GM18861 (cell line): Measurements from ENCODE around the gene LAGE3.
A peak's percentile ranks its signal among the peaks of the same experiment; 100 is the strongest.
"Not testable (repeated sequence)": the region's sequence is repeated elsewhere in the genome, so short reads cannot be mapped to it uniquely, and the experiment has no call there.

ENCODE experiments used
- ATAC-seq: cut with Tn5 transposase; IDR thresholded peaks from one replicate; pipeline ENCODE4 v1.9.1; 2021; ENCODE audit not compliant: unreplicated experiment

The LAGE3 gene

DNA sequence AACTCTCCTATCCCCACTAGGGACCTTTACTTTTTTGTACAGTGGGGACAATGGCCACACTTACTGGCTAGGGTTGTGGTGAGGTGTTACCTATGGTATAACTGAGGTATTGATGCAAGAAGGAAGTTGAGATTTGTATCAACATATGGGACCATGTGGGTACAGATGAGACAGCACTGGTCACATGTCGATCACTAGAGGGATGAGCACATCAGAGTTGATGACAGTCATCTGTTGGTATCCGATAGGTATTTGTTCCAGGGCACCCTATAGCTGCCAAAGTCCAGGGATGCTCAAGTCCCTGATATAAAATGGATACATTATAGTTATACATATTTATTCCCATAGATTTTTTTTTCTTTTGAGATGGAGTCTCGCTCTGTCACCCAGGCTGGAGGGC, 23.9 kb upstream of the LAGE3 start:
- no peak for ATAC-seq

- no peak for ATAC-seq
Observed at GRCh38 chrX:154502098-154502497, 23.0 kb upstream of the LAGE3 start.

DNA sequence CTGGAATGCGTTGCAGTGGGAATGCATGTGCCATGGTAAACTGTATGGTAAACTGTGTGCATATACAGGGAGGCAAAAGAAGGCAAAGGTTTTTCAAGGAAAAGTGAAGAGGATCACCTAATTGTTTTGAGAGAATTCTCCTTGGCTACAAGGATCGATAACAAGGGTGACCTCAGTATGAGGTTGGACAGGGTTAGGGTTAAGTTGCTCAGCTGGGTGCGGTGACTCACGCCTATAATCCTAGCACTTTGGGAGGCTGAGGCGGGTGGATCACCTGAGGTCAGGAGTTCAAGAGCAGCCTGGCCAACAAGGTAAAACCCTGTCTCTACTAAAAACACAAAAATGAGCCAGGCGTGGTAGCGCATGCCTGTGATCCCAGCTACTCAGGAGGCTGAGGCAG, 22.3 kb upstream of the LAGE3 start:
- not testable (repeated sequence) for ATAC-seq

DNA sequence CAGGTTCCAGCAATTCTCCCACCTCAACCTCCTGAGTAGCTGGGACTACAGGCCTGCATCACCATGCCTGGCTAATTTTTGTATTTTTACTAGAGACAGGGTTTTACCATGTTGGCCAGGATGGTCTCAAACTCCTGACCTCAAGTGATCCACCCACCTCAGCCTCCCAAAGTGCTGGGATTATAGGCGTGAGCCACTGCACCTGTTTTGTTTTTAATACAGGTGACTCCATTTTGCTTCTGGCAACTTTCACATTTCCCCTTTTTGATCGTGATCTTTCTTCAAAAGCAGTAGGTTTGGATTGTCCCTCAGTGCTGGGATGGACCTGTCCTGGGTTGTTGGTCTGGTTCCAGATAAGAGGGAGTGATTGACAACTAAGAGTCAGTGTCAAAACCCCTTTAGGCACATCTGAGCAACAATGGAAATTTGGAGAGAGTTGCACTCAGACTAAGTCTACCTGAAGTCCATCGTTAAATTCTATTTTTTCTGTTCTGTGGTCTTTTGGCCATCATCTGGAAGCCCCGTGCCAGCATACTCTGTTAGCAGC, 17.6 kb upstream of the LAGE3 start:
- not testable (repeated sequence) for ATAC-seq

DNA sequence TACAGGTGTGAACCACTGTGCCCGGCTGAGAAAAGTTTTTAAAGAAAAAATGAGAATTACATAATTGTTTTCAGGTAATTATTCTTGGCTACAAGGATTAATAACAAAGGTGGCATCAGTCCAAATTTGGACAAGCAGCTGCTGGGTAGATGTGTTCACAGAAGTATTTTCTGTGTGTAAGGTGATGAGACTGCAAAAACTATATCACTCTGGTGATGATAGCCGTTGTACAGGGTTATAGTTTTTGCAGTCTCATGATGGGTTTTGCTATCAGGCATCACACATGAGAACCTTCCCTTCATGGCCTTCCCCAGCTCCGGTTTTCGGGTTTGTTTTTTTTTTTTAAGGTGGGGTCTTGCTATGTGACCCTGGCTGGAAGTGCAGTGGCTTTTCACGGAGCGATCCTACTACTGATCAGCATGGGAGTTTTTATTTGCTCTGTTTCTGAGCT, 16.4 kb upstream of the LAGE3 start:
- ATAC-seq, result no peak

GRCh38 chrX:154494715-154495114, 15.6 kb upstream of the LAGE3 start:
- ATAC-seq, result no peak

- ATAC-seq, result peak; percentile 73
Observed at GRCh38 chrX:154490414-154491083, 11.5 kb upstream of the LAGE3 start, which contains the start of gene SLC10A3. Gene SLC10A3, minus strand, starts transcription at chrX:154490629. Its CDS starts 1,689 bp downstream, at chrX:154488940.

DNA sequence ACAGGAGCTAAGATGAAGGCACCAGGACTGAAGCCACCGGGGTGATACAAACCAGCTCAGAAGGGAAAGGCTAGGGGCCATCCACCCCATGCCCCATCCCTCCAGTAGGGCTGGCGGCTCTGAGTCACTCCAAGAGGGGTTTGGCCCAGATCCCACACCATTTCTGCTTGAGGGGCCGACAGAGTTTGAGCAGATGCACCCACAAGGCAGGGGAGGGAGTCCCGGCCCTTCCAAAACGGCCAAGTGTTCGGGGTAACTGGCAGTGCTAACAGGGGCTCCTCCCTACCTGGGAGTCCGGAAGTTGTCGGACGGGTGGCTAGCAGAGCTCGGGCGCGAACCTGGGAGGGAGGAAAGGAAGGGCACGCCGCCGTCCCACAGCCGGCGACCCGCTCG, 10.9 kb upstream of the LAGE3 start:
- peak; percentile 5 for ATAC-seq

DNA sequence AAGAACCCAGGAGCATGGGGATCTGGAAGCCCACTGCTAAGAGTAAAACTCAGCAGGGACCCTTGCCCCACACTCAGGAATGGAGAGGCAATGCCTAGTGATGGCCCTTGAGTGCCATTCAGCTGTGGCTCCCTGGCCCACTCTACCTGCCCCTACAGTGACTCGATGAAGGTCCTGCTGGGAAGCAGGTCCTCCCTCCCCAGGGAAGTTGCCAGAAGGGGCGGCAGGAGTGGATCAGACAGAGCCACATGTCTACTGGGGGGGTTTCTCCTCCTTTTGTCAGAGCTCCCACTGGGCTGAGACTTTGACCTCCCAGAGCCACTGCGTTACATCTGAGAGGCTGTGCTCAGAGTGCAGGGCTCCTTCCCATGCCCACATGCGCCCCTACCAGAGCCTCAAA, 10.1 kb upstream of the LAGE3 start:
- no peak for ATAC-seq

- no peak for ATAC-seq
Observed at GRCh38 chrX:154488336-154489075, 9.4 kb upstream of the LAGE3 start.

DNA sequence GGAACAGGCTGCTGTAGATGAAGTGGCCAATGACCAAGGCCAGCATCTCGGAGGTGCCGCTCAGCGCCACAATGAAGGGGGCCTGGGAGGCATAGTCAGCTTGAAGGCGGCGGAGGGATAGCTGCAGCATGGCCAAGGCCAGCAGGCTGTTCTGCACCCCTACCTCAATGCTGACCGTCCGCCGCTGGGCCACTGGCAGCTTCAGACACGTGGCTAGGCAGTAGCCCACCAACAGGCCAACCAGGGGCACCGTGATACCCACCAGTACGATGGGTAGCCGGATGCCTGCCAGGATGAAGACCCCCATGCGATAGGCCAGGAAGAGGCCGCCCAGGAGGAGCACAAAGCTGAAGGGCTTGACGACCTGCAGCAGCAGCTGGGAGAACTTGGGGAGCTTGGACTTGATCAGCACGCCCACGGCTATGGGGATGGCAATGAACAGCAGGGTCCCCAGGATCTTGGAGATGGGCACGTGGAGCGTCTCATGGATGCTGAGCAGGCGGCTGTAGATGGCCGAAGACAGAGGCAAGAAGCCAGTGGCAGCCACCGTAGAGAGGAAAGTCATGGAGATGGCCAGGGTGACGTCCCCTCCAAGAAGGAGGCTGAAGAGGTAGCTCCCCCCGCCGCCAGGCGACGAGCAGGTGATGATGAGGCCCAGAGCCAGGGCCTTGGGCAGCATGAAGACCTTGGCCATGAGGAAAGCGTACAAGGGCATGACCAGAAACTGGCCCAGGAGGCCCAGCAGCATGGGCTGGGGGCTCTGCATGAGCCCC, 8.6 kb upstream of the LAGE3 start:
- ATAC-seq, result no peak

DNA sequence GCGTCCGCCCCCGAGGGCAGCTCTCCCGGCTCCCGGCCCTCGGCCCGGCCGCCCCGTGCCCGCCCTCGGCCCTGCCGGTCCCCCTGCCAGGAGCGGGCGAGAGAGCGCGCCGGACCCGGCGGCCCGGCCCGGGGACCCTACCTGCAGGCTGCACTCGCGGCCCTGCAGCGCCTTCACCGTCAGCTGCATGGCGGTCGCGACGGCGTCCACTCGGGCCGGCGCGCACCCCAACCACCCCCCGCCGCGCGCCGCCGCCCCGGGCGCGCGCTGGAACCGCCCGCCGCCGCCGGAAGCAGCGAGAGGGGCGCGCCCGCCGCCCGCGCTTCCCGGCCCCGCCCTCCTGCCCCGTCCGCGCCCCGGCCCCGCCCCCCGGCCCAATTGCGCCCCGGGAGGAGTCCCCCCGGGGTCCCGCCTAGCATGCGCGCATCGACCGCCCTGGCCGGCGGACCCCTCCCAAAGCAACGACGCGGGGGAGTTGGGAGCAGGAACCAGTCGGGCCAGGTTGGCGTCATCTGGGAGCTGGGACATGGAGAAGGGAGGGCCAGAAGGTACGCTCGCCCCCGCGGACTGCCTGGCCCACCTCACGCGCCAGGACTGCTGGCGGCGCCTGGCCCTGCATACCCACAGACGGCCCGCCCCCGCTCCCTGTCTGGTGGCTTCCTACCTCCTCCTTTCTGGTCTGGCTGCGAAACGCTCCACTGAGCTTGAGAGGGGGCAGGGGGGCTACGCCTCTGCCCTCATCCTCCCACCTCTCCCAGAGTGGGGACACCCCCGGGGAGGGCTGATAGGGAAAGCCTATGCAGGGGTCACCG, 7.5 kb upstream of the LAGE3 start, which contains the start of gene UBL4A:
Gene UBL4A, minus strand, starts transcription at position 220 of the 812 bp plus-strand sequence. Its CDS starts 31 bp downstream, at position 189.
- ATAC-seq, result no peak

DNA sequence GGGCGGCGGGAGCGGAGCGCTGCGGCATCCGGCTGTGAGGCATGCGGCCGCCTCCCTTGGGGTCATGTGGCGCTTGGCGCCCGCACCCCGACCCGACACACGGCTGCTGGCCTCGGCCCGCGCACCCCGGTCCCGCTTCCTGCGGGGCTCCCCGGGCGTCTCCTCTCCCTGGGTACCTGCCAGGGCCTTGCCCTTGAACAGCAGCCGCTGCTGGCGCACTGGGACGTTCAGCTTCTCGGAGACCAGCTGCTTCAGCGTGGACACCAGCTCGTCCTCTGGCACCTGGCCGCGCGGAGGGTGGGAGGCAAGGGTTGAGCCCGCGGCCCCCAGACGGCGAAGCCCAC, 6.9 kb upstream of the LAGE3 start:
- no peak for ATAC-seq

- ATAC-seq, result no peak
Observed at GRCh38 chrX:154485150-154486051, 6.3 kb upstream of the LAGE3 start.

GRCh38 chrX:154484255-154485149, 5.4 kb upstream of the LAGE3 start:
- ATAC-seq, result no peak

- no peak for ATAC-seq
Observed at GRCh38 chrX:154483325-154483724, 4.2 kb upstream of the LAGE3 start.

GRCh38 chrX:154482786-154483185, 3.7 kb upstream of the LAGE3 start:
- no peak for ATAC-seq

GRCh38 chrX:154481911-154482601, 3.0 kb upstream of the LAGE3 start:
- no peak for ATAC-seq
